GM21390 (cell line): ENCODE measurements around the gene SRPX.

Experiments used
- ATAC-seq: cut with Tn5 transposase; IDR thresholded peaks from one replicate; pipeline ENCODE4 v1.9.1; 2021; ENCODE audit not compliant: unreplicated experiment

SRPX gene

GRCh38 chrX:38142610-38143009 is 78.1 kb downstream of the SRPX start:
- no peak for ATAC-seq

- ATAC-seq = no peak
Observed at GRCh38 chrX:38138900-38139299, 81.8 kb downstream of the SRPX start.

DNA sequence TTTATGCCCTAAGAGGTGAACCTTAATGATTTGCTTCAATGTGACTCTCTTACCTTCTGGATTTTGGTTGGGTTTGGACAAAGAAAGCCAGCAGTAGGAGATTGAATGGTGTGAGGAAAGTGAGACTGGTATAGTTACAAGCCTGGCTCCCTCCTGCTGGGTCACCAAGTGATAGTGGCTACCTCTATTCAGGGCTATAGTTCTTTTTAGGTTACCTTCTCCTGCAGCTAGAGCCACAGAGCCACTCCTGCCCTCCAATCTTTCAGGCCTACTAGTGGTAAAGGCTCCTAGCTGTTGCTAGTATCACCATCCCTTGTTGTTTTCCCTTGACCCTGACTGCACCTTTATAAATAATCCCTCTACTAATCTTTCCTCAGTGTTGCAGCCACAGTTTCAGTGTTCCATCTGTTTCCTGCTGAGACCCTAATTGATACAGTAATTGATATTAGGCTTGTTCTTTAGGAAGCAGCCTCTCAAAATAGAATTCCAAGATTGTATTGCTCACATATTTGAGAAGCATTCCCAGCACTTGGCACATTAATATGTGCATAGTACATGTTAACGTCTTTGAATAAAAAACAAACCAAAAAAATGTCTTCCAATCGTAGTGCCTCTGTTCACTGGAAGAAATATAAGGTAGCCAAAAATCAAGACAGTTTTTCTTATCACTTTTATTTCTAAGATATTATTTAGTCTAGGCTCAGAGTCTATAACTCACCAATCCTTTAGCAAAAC is 82.3 kb downstream of the SRPX start:
- ATAC-seq = no peak

GRCh38 chrX:38129366-38129765 is 91.3 kb downstream of the SRPX start:
- no peak for ATAC-seq

DNA sequence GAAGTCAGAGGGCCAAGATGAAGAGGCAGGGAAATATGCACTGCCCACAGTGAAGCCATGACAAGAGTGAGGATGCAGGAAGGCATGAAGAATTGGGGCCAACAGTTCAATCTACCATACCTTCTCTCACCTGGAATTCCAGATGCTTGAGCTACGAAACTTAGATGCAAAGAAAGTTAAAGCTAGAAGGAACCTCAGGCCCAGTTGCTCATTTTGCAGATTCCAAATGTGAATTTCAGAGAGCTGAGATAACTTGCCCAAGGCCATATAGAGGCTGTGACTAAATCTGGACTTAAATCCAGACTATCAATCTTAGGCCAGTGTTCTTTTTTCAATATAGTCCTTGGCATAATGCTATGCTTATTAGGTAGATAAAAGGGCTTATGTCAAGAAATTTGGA is 92.7 kb downstream of the SRPX start:
- ATAC-seq = no peak

GRCh38 chrX:38126179-38126578 is 94.5 kb downstream of the SRPX start:
- no peak for ATAC-seq

- ATAC-seq = no peak
Observed at GRCh38 chrX:38124000-38124399, 96.7 kb downstream of the SRPX start.

- ATAC-seq = no peak
Observed at GRCh38 chrX:38117485-38117884, 103.2 kb downstream of the SRPX start.

GRCh38 chrX:38116706-38117105 is 104.0 kb downstream of the SRPX start:
- no peak for ATAC-seq

DNA sequence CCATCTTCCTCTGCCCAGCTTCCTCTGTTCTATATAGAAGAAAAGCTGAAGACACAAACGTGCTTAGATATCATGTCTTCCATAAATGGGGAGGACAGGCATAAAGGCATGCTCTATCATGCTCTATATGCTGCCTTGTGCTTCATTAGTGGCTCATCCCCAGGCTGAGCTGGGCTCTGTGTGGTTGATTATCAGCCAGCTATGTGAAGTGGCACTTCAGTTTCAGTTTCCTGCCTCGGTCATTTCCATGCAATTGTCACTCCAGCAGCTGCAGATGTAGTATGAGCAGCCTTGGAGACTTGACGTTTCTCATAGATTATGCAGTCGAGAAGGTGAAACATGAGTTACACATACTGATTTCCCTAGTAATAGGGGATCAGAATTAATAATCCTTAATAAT is 108.1 kb downstream of the SRPX start:
- peak; percentile 60 for ATAC-seq

- no peak for ATAC-seq
Observed at GRCh38 chrX:38111196-38111595, 109.5 kb downstream of the SRPX start.

DNA sequence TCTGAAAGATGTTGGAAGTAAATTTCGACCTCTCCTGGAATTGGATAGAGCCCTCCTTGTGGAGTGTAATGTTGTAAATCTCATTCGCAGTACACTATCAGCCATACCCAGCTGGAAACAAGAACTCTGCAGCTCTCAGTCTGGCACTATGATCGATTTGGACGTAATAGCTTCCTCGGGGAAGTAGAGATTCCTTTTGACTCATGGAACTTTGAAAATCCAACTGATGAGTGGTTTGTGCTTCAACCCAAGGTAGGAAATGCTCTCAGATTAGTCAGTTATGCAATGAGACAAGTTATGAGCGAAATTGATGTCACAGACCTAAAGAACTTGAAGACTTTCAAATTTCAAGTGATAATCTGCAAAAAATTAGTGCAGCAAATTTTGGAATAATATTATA is 110.4 kb downstream of the SRPX start:
- no peak for ATAC-seq

DNA sequence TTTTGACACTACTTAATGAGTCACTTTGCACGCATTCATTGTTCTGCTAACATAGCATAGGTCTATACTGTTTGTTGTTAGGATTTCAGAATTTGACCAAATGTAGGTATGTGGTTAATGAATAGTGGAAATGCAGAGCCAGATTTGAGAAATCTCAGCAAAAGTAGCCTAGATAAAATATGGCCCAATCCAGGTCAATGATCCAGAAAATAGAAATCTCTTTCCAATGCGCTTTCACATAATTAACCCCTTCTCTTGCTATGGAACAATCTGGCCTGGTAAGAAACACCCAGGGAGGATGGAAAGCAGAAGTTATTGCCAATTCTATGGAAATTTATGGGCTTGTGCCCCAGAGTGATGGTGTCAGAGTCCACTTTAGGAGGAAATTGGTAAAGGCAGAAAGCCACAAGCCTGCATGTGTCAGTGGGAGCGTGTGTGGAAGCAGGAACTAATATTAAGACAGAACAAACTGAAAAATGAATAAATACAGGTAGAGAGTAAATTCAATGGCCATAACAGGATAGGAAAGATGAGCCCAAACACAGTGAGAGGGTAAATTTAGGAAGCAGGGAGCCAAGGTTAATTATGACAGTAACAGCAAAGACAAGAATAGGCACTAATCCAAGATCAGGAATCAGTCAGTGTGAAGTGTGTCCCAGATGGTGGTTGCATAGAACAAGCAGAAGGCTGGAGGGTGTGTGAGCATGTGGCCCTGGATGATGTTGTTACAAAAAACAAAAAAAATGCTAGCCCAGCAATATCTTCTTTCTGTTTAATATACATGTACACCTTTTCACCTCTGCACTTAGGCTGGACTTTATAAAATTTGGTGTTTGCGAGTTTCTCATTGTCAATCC is 111.4 kb downstream of the SRPX start:
- ATAC-seq = no peak

DNA sequence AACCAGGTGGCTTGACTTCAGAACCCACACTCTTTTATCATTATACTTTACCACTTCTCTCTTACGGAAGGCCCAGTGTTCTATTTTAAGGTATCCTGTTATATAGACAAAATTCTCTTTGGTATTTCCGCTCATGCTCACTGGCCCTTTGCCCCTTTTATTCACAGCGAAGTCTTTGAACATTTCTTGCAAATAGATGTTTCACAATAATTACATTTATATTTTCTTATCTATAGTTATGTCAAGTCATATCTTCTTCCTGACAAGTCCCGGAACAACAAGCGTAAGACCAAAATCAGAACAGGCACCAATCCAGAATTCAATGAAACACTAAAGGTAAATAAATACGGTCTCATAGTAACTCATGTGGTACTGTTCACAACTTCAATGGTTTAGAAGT is 112.3 kb downstream of the SRPX start:
- ATAC-seq = no peak

DNA sequence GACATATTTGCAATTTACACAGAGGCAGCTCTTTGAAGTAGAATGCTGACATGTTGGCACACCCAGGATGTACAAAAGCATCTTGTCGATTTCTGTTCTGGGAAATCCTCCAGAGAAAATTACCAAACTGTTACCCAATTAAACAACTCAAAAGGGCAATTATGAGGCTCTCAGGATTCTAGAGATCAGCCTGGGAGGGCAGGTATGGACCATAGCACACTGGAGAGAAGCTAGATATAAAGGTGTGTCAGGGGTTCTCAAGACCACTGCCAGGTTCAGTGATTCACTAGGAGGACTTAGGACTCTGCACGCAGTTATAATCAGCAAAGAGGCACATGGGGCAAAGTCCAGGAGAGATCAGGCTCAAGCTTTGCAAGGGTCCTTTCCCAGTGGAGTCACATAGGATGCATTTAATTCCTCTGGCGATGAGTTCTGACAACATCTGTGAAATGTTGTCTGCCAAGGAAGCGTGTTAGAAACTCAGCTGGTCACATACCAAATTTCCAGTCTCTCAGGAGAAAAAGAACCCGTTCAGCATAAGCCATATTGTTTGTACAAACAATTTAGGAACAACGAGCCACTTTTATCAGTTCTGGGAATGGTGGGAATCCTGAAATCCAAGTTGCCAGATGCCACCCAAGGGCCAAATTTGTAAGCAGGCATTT is 113.5 kb downstream of the SRPX start:
- ATAC-seq = no peak

DNA sequence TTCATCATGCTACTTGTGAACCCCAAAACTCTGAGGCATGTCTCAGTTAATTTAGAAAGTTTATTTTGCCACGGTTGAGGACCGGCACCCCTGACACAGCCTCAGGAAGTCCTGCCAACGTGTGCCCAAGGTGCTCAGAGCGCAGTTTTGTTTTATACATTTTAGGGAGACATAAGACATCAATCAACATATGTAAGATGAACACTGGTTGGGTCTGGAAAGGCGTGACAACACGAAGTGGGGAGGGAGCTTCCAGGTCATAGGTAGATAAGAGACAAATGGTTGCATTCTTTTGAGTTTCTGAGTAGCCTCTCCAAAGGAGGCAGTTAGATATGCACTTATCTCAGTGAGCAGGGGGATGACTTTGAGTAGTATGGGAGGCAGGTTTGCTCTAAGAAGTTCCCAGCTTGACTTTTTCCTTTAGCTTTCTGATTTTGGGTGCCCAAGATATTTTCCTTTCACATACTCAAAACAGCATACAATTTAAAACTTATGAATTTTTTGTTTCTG is 115.4 kb downstream of the SRPX start:
- ATAC-seq = no peak

DNA sequence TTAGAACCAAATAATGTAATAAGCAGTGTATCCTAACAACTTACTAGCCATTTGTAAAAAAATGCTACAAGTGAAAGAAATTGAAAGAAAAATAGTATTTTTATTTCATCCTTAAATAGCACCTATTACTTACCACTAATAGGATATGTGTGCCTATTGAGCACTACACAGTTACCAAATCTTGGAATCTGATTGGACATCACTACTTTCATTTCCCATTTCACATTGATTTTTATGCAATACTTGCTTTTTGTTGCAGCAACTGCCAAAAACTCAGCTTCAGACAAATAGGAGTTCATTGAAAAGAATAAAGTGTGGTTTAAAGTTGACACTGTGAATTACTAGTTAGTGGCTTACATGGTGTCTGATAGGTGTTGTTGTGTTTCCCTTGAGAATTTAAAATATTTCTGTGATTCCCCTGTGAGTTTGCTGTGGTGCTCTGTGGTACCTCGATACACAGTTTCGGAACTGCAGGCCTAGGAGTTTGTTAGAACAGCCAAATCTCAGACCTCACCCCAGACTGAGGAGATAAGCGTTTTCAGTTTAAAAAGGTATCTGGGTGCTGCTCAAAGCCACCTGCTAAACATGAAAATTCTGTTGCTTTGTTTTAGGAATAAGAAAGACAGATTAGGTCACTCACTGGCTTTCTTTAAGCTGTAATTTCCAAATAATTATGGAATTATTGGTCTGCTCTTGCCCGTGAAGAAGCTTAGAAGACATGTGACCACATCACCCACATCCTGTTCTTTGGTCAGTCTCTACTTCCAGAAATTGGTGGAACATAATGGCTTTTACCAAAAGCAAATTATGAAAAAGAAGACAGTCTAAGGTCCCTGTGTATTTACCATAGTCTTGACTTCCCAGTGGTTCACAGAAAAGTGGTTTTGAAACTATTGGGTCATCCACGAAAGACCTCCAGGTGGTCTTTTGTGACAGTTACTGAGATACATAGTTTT is 116.5 kb downstream of the SRPX start:
- peak; percentile 89 for ATAC-seq

- no peak for ATAC-seq
Observed at GRCh38 chrX:38102875-38103274, 117.8 kb downstream of the SRPX start.

DNA sequence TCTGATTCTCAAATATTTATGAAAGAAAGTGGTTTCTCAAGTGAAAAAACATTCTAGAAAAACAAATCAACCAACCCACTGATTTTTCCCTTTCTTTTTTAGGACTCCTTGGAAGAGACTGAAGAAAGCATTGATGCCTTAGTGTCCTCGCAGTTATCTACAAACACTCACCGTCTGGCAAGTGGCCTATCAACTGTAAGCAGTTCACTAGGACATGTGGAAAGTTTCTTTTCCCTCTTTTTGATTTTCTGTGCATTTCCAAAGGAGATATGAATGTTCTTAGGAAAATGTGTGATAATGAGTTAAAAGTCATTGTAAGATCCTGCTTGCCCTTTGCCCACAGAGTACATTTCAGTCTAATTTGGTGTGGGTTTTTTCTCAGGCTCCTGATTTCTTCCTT is 118.4 kb downstream of the SRPX start:
- ATAC-seq = no peak

DNA sequence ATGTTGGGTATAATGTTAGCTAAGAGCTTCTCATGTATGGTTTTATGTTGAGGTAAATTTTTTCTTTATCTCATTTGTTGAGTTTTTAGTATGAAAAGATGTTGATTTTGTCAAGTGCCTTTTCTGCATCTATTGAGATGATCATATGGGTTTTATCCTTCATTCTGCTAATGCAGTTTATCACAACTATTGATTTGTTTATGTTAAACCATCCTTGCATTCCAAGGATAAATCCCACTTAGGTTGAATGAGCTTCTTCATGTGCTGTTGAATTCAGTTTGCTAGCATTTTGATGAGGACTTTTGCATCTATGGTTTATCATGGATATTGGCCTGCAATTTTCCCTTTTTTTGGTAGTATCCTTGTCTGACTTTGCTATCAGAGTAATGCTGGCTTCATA is 121.0 kb downstream of the SRPX start:
- no peak for ATAC-seq
